Measurements from ENCODE around the gene ATP1A3.

GRCh38 chr19:41917676-41918075, 76.4 kb downstream of the ATP1A3 start:
- no peak for TF ChIP-seq CTCF (IDR thresholded peaks at IDR 0.05)
- TF ChIP-seq EZH2 (IDR thresholded peaks at IDR 0.05; ENCODE audit: borderline replicate concordance, insufficient read depth, low read depth, low read length, poor library complexity, severe bottlenecking) = no peak

All from B cell (primary cell).